ENCODE measurements around the gene ZNF512.

- TF ChIP-seq ZNF280D (CRISPR knock-in tag; IDR thresholded peaks at IDR 0.05) (no peak), ZBTB43 (CRISPR knock-in tag; conservative IDR thresholded peaks at IDR 0.05) (no peak), KLF15 (CRISPR knock-in tag; IDR thresholded peaks at IDR 0.05; ENCODE audit: borderline replicate concordance) (no peak), POLR2A (IDR thresholded peaks at IDR 0.05; ENCODE audit: insufficient read depth in 1 of 2, low read depth in 2 of 2, low read length in 2 of 2) (no peak), RBAK (CRISPR knock-in tag; IDR thresholded peaks at IDR 0.05) (0 out of 2 replicates have a peak, but pooled peaks have one; percentile 8), CEBPG (CRISPR knock-in tag; IDR thresholded peaks at IDR 0.05) (no peak), ZNF274 (CRISPR knock-in tag; IDR thresholded peaks at IDR 0.05) (no peak; the same call in 1 of the 2 replicates), SETDB1 (CRISPR knock-in tag; IDR thresholded peaks at IDR 0.05; ENCODE audit: borderline replicate concordance) (no peak)
Observed at GRCh38 chr2:27627963-27628766, 45.3 kb downstream of the ZNF512 start.
